Mucosa of descending colon (tissue), 3 donors: ENCODE measurements around the gene NAV1. TPM values are rescaled to one million over a fixed set of nuclear protein-coding genes. Genes with fewer than 3 reads are reported as not detected.
A peak's percentile ranks its signal among the peaks of the same experiment; 100 is the strongest.

Source experiments
- ATAC-seq: fragments of 200-7000 bp; cut with Tn5 transposase; one replicate; pipeline ENCODE4 v1.9.1; 2020; ENCODE audit warnings: mild to moderate bottlenecking, moderate library complexity
- DNase-seq, 3 donors: peaks; one replicate each; pipeline ENCODE4 v3.0.0-alpha.2; 2020
- H3K36me3 ChIP-seq: fragments of 200-600 bp; one replicate; pipeline ENCODE4 v1.8.0; 2021; ENCODE audit warnings: low read depth, mild to moderate bottlenecking
- H3K4me1 ChIP-seq: fragments of 200-600 bp; one replicate; pipeline ENCODE4 v1.8.0; 2021; ENCODE audit warnings: low read depth, mild to moderate bottlenecking
- H3K4me3 ChIP-seq: fragments of 200-600 bp; one replicate; pipeline ENCODE4 v1.8.0; 2021; ENCODE audit warnings: mild to moderate bottlenecking
- H3K9me3 ChIP-seq: fragments of 200-600 bp; one replicate; pipeline ENCODE4 v1.8.0; 2021; ENCODE audit warnings: mild to moderate bottlenecking
- intact Hi-C, 2 donors: fragments of 100-400 bp; cut with DNase I in 1 of 2; cut with micrococcal nuclease in 1 of 2; formaldehyde crosslinking; loops; one replicate each; pipeline versions ENCODE4 v1.11.0 to v1.11.1; 2022; cut with DNase I, micrococcal nuclease
- total RNA-seq, 3 donors: library from RNA; stranded (reverse); fragmentation: NEBNext Ultra II Directional in 2 of 3; extraction: Animal tissue kit (Norgen Biotek cat#: 25700) in 2 of 3; gene quantifications; one replicate each; pipeline versions ENCODE4 v1.2.1 to v1.2.4, GENCODE V29; 2021 to 2023
- TF ChIP-seq, protein P1 (sequence below): fragments of 200-600 bp; IDR thresholded peaks from one replicate; pipeline ENCODE4 v1.8.0; 2022; ENCODE audit warnings: antibody characterized with exemption, mild to moderate bottlenecking
- donor health status: DM: no; HTN: no; CAD: no; lungs with moderate emphysema.
- donor health status: DM: no; HTN: no; CAD: no.
- donor health status: DM: no; HTN: yes; CAD: no.

Gene NAV1
- total RNA-seq, 3 donors from 2014 or later, result 13.7 to 64.3 (median 16.7) TPM

DNA sequence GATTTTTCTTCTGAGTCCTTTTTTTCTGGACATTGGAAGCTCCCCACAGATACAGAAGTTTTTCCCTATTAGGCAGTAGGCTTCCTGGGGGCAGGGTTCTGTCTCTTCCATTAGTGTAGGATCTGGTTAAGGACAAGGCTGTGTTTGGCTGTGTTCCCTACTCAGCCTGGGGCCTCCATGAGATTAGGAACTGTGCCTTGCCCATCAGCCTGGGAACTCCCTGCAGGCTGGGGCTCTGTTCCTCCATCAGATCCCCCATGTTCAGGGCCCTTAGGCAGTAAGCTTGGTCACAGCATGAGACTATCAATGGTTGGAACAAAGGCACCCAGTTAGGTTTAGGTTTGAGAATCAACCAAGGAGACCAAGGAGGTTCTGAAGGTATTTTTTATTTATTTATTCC lies 22.7 kb downstream of the NAV1 start:
- peaks cover 4% of the 10 kb centered on the region for H3K4me1 ChIP-seq
- no peak overlapping the region for H3K4me3 ChIP-seq
- TF ChIP-seq, protein P1, sequence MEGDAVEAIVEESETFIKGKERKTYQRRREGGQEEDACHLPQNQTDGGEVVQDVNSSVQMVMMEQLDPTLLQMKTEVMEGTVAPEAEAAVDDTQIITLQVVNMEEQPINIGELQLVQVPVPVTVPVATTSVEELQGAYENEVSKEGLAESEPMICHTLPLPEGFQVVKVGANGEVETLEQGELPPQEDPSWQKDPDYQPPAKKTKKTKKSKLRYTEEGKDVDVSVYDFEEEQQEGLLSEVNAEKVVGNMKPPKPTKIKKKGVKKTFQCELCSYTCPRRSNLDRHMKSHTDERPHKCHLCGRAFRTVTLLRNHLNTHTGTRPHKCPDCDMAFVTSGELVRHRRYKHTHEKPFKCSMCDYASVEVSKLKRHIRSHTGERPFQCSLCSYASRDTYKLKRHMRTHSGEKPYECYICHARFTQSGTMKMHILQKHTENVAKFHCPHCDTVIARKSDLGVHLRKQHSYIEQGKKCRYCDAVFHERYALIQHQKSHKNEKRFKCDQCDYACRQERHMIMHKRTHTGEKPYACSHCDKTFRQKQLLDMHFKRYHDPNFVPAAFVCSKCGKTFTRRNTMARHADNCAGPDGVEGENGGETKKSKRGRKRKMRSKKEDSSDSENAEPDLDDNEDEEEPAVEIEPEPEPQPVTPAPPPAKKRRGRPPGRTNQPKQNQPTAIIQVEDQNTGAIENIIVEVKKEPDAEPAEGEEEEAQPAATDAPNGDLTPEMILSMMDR, result no peak
- intact Hi-C loops, result loop anchor here (2.0 to 5.0 kb wide), 3 partner anchors 141 to 231 kb away; no protein-coding TSS in a partner anchor
- ATAC-seq, result no peak
- no peaks in the 10 kb centered on the region for H3K36me3 ChIP-seq
- no peak for DNase-seq
- H3K9me3 ChIP-seq, result no peaks in the 10 kb centered on the region

DNA sequence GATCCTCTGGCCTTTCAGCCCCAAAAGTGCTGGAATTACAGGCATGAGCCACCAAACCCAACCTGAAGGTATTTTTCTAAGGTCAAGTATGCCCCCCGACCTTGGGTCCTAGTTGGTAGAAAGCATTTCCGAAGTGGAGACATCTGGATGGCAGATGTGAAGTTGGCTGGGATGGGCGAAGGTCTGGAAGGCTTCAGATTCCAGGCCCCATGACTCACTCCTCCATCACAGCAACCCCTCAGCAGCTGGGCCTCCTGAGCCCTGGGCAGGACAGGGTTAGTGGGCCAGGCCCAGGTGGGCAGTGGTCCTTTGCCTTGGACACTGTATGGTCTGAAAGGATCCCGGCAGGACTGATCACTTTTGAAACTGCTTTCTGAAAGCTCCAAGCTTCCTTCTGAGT lies 23.3 kb downstream of the NAV1 start:
- TF ChIP-seq, protein P1, result no peak
- no peak for DNase-seq
- peak; percentile 19 for ATAC-seq
- intact Hi-C loops, result loop anchor here in 1 of 2 donors (5.0 kb wide), 2 partner anchors 140 to 230 kb away; no protein-coding TSS in a partner anchor
- no peaks in the 10 kb centered on the region for H3K36me3 ChIP-seq
- H3K4me1 ChIP-seq, result peaks cover 4% of the 10 kb centered on the region
- H3K9me3 ChIP-seq, result no peaks in the 10 kb centered on the region
- no peak overlapping the region for H3K4me3 ChIP-seq

DNA sequence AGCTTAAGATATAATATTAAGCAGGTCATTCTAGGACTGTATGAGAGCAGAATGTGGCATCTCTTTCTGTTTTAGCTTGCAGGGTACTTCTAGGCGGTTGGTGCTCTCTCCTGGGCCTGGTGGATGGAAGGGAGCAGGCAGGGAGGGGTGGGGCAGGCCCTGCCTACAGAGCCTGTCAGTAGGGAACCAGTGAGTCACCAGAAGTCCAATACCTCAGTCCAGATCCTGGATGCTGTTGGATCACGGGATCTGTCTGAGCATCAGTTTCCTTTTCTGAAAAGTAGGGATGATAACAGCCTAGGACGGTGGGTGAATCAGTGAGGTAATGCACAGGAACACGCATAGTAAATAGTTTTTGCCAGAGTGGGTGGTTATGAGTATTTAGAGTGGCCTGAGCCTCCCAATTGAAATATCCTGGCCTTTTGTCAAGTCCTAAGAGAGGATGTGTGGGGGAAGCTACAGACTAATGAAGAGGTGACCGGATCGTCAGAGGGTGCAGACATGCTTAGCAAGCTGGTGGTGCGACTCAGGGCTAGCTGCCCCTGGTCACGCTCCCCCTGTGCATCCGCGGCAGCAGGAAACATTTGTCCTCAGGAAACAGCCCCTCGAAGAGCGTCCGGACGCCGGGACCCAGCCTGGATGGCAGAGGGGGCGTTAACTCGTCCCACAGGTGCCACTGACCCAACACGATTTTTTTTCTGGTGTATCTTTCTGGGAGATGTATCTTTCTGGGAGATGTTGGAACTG lies 23.9 kb downstream of the NAV1 start:
- peak; percentile 39 for ATAC-seq
- no peaks in the 10 kb centered on the region for H3K36me3 ChIP-seq
- intact Hi-C loops, result loop anchor here in 1 of 2 donors (5.0 kb wide), 2 partner anchors 139 to 229 kb away; no protein-coding TSS in a partner anchor
- H3K4me1 ChIP-seq, result peaks cover 4% of the 10 kb centered on the region
- no peak overlapping the region for H3K4me3 ChIP-seq
- TF ChIP-seq, protein P1, result no peak
- DNase-seq, result peak in 1 of 3 donors; percentile 28
- no peaks in the 10 kb centered on the region for H3K9me3 ChIP-seq

DNA sequence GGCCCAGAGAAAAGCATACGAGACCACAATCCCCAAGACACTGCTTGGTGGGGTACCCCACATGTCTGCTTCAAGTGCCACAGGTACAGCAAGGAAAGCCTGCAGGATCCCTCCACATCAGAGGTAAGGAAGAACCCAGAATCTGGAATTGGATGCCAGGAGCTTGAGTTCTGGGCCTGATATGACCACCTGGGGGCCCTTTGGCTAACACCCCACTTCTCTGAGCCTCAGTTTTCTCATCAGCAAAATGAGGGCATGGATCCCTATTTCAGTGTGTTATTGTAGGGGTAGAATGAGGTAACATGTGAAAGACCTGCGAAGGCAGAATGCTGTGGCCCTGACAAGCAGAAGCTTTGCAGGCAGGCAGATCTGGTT lies 24.5 kb downstream of the NAV1 start:
- no peak for ATAC-seq
- Histone ChIP-seq H3K9me3 (no peaks in the 10 kb centered on the region), H3K4me3 (no peak overlapping the region), H3K4me1 (peaks cover 4% of the 10 kb centered on the region), H3K36me3 (no peaks in the 10 kb centered on the region)
- intact Hi-C loops, result loop anchor here in 1 of 2 donors (5.0 kb wide), 2 partner anchors 139 to 229 kb away; no protein-coding TSS in a partner anchor
- DNase-seq, result no peak
- TF ChIP-seq, protein P1, result no peak

DNA sequence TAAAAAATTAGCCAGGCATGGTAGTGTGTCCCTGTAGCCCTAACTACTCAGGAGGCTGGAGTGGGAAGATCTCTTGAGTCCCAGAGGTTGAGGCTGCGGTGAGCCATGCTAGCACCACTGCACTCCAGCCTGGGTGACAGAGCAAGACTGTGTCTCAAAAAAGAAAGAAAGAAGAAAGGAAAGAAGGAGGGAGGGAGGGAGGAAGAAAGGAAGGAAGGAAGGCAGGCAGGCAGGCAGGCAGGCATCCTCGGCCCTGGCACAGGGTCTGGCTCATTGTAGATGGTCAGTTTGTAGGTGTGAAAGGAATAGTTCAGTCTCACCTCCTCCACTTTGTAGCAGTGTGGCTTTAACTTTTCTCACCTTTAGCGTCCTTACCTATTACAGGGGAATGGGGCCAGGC lies 25.0 kb downstream of the NAV1 start:
- DNase-seq (no peak), ATAC-seq (no peak)
- TF ChIP-seq, protein P1, result no peak
- H3K4me3 ChIP-seq, result no peak overlapping the region
- no peaks in the 10 kb centered on the region for H3K36me3 ChIP-seq
- intact Hi-C loops, result loop anchor here in 1 of 2 donors (5.0 kb wide), 2 partner anchors 138 to 228 kb away; no protein-coding TSS in a partner anchor
- H3K4me1 ChIP-seq, result peaks cover 4% of the 10 kb centered on the region
- H3K9me3 ChIP-seq, result no peaks in the 10 kb centered on the region
